HG03108 (cell line): ENCODE measurements around the gene HSBP1L1.
"Not testable (repeated sequence)": the region's sequence is repeated elsewhere in the genome, so short reads cannot be mapped to it uniquely, and the experiment has no call there.

ENCODE experiments used
- ATAC-seq: cut with Tn5 transposase; IDR thresholded peaks from one replicate; pipeline ENCODE4 v1.9.1; 2021; ENCODE audit warnings: moderate library complexity; ENCODE audit not compliant: unreplicated experiment

HSBP1L1 gene

DNA sequence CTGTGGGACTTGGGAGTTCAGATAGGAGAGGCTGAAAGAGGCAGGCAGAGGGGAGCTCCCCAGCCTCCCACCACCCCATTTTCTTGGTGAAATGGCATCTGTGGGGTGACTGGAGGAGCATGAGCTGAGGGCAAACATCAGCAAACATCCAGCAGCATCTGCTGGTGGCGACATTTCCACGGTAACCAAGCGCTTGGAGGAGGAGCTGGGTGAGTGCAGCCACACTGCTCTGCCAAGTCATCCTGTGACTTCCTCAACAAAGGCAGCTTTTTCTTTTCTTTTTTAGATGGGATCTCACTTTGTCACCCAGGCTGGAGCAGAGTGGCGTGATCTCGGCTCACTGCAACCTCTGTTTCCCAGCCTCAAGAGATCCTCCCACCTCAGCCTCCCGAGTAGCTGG is 18.3 kb downstream of the HSBP1L1 start:
- no peak for ATAC-seq

DNA sequence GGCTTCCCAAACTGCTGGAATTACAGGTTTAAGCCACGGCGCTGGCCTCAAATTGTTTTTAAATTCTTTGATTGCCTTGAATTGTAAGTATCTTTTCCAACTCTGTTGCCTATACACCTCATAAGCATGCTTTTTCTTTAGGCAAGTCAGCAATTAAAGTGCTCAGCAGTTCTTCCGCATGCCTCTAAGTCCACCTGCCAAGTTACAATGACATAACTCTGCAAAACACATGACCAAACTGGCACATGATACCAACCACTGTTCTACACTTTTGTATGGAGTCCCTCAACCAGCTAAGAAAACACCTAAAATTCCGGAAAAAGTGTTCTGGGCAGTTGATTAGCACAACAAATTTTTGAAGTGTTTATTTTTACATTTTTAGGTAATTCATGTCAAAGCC is 18.8 kb downstream of the HSBP1L1 start:
- no peak for ATAC-seq

DNA sequence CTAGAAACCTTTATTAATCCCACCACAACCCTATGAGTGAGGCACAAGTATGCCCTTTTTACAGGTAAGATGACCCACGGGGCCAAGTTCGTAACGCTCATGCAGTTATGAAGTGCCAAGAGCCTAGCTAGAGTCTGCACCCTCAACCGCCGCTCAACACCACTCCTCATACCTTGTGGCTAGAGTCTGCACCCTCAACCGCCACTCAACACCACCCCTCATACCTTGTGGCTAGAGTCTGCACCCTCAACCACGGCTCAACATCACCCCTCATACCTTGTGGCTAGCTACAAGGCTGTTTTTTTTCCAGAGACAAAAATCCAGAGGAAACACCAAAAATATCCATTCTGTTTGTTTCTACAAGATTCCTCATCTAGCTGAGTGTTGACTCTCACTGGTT is 19.4 kb downstream of the HSBP1L1 start:
- ATAC-seq: no peak

DNA sequence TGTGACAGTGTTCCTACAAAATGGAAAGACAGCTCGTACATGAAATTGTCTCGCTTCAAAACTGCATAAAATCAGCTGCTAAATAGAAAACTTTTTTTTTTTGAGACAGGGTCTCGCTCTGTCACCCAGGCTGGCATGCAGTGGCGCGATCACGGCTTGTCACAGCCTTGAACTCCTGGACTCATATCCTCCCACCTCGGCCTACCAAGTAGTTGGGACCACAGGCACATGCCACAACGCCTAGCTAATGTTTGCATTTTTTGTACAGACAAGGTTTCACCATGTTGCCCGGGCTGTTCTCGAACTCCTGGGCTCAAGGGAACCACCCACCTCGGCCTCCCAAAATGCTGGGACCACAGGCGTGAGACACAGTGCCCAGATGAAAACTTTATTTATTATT is 20.7 kb downstream of the HSBP1L1 start:
- ATAC-seq: no peak

DNA sequence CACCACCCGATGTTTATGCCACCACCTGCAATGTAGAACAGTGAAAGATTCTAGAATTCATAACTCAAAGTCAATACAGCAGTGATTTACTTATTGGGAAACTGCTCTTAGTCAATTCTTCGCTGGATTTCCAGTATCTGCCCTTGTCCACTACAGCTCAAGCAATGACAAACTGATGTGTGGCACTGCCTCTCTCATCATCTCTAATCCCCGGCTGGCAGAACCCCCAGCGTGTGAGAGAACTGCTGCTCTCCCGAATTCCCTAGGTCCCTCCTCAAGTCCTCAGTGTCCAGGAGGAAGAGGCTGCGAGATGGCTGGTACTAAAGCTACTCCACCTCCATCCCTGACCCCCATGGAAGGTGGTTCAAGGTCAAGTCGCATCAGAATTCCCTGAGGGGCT is 22.3 kb downstream of the HSBP1L1 start:
- no peak for ATAC-seq

DNA sequence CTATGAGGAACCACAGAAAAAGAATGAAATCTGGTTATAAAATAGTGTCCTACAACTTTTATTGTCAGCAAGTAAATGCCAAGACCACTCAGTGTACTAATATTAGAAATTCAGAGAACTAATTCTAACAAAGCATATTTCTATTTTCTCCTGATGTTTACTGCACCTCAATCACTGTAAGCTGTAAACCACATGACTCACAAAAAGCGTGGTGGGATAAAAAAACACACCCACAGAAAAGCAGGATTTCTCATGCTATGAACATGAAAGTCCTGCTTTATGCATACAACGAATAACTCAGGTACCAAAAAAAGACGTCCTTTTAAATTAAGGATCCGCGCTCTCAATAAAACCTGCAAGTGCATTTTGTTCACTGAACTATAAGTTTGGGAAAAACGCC is 23.1 kb downstream of the HSBP1L1 start:
- no peak for ATAC-seq

DNA sequence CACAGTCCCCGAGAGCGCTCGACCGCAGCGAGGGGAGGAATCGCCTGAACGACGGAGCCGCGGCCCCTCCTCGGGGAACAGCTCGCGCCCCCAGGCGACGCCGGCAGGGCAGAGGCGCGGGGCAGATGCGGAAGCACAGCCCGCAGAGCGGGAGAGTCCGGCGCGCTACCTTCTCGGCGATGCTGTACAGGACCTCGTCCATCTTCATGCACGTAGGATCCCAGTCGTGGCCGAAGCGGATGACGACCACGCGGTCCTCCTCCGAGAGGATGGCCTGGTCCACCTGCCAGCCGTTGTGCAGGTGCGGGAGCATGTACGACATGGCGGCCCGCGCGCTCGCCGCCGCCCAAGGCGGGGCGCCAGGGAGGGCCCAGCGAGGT is 23.6 kb downstream of the HSBP1L1 start:
- peak; percentile 57 for ATAC-seq

DNA sequence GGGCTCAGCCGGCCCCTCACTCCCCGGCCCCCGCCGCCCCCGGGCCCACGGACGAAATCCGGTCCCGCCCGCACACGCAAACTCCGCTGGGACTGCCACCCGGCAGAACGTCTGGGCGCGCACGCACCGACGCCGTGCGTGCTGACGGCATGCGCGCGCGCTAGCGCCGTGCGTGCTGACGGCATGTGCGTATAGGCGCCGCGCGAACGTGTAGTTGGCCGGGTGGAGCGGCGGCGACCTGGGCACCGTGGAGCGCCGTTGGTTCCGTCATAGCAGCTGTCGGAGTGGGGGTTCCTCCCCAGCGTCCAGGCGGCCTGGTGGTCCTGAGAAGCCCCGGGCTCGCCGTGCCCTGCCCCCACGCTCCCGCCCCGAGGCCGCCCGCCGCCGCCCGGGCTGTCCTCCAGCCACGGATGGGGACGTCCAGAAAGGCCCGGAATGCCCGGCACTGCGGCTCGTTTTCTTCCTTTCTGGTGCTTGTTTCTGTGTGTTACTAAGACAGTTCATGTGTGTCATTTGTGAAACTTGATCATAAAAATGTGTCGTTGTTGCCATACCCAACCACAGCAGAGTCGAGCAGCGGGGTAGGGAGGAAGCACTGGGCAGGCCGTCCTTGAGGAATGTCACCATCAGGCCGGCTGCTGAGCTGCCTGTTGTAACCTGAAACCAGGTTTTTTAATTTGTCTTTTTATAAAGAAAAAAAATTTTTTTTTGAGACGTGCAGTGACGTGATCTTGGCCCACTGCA is 24.2 kb downstream of the HSBP1L1 start, which contains the start of gene TXNL4A:
Gene TXNL4A (minus strand): TSS at position 113 of the 744 bp plus-strand sequence. CDS start 171 bp downstream, outside the sequence.
- ATAC-seq: peak; percentile 96

DNA sequence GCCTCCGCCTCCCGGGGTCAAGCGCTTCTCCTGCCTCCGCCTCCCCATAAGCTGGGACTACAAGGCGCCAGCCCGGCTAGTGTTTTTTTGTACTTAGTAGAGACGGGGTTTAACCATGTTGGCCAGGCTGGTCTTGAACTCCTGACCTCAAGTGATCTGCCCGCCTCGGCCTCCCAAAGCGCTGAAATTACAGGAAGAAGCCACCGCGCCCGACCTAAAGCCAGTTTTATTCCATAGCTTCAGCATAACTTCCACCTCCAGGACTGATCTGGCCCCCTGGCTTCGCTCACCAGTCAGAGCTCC is 24.7 kb downstream of the HSBP1L1 start:
- no peak for ATAC-seq

DNA sequence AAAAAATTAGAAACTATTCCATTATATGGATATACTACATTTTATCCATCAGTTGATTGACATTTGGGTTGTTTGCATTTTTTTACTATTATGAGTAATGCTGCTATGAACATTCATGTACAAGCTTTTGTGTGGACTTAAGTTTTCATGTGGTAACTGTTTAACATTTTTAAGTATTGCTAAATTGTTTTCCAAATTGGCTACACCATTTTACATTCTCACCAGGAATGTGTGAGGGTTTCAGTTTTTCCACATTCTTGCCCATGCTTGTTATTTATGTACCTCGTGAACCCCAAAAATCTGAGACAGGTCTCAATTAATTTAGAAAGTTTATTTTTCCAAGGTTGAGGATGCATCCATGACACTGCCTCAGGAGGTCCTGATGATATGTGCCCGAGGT is 27.1 kb downstream of the HSBP1L1 start:
- ATAC-seq: no peak

DNA sequence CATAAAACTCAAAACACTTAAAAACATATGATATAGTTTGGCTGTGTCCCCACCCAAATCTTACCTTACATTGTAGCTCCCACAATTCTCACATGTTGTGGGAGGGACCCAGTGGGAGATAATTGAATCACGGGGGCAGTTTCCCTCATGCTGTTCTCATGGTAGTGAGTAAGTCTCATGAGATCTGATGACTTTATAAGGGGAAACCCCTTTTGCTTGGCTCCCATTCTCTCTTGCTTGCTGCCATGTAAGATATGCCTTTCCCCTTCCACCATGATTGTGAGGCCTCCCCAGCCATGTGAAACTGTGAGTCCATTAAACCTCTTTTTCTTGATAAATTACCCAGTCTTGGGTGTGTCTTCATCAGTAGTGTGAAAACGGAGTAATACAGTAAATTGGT is 35.3 kb downstream of the HSBP1L1 start:
- ATAC-seq: not testable (repeated sequence)

DNA sequence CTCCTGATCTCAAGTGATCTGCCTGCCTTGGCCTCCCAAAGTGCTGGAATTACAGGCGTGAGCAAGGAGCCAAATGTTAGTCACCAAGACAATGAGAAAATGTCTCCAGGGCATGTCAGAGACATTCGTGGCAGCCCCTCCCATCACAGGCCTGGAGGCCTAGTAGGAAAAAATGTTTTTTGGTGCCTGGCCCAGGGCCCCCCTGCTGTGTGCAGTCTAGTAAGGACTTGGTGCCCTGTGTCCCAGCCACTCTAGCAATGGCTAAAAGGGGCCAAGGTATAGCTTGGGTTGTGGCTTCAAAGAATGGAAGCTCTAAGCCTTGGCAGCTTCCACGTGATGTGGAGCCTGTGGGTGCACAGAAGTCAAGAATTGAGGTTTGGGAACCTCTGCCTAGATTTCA is 36.4 kb downstream of the HSBP1L1 start:
- no peak for ATAC-seq

DNA sequence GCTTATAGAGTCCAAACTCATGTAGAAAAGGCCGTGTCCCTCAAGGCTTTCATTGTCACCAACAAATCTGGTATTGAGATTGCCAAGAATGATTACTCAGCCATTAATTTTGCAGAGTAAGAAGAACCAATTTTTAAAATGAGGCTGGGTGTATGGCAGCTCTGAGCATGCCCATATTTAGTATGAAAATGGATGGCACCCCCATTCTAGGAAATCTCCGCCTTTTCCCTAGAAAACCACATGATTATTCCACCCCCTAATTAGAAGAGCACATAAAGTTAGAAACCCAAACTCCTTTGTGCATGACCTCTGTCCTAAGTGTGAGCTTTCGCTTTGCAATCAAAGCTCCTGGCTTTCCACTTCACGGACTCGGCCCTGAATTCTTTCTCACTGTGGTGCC is 38.0 kb downstream of the HSBP1L1 start:
- no peak for ATAC-seq

DNA sequence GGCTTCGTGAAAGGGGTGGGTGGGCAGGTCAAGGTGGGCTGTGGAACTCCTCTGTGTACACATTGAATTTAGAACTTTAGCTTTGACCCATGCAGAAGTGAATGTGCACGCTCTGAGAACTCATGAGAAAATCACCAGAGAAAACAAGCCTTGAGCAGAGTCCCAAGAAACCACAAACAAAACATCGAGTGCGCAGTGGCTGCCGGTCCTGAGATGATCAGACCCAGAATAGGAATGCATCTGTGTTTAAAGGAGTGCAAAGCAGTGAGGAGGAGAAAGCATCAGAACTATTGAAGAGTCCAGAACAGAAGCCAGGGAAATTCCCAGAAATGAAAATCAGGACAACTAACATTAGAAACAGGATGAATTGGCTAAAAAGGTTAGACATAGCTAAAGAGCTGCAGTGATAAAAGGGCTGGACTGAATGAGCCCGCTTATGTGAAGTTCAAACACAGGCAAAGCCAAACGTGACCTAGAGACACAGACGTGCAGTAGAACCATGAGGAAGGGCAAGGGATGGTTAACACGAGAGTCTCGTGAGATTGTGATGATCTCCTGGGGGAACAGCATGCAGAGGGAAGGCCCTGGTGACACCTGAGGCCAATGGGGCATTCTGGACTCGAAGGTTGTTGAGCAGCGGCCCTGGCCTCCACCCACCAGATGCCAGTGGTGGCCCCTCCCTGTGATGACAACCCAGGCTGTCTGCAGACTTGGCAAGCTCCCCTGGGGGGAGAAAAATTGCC is 40.3 kb downstream of the HSBP1L1 start:
- ATAC-seq: no peak

DNA sequence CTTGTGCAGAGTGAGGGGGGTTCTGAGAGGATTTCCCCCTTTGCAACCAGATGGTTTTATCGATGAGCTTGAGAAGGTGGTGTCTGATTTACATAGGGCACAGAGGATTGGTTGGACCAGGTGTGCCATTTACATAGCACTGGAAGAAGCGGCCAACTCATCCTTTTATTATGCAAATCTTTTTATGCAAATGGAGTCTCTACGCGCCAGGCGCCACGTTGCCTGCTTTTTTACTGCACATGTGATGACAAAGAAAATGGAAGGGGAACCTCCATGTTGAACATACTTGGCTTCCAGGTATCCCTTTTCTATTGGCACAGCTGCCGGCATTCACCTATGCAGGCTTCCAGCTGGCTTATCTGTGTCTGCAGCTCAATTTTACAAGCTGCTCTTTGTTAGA is 42.3 kb downstream of the HSBP1L1 start:
- ATAC-seq: no peak

DNA sequence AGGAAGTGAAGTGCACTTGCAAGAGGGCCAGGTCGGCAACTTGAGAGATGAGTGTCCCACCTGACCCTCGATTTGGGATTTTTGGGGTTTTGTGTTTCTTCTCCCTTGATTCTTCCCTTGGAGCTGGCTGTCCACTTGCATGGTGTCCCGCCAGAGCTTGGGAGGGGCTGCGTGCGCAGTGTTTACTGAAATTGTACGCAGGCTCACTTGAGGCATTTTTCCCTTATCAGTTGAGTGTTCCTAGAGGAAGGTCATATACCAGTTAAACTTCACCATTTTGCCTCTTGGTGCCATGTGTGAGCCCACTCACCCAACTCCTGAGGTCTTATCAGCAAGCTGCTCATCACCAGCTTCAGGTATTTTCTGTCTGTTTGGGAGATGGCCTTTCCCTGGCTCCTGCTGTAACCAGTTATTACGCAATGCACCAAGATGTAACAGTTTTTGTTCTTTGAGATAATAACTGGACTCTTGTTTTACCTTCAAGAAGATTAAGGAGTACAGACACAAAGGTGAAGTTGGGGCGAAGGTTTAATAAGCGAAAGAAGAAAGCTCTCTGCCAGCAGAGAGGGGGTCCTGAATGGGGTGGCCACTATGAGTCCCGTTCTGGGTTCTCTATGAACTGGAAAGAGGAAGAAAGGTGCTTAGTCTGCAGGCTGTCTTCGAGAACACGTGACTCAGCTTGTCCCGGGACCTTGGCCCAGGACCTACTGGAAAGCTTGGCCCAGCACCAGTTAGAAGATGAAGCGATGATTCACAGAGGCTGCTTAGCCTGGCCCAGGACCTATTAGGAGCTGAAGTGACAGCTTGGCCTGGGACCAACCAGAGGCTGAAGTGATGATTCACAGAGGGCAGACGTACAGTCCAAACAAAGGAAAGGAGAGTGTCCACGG is 45.5 kb downstream of the HSBP1L1 start:
- ATAC-seq: no peak

DNA sequence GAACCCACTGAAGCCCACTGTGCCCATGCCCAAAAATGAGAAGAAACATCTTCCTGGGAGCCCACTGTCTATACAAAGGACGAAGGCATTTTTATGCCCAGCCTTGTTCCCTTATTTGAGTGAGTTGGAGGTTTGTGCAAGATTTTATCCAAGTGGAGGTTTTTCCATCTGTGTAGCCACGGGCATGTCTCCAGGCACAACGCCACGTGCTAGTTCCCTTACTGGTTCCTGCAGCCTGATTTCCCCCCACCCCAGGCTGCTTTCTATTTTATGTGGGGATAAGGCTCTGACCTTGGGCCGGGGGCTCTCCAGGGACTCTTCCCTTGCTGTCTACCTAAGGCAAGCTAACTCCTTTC is 46.1 kb downstream of the HSBP1L1 start:
- no peak for ATAC-seq

DNA sequence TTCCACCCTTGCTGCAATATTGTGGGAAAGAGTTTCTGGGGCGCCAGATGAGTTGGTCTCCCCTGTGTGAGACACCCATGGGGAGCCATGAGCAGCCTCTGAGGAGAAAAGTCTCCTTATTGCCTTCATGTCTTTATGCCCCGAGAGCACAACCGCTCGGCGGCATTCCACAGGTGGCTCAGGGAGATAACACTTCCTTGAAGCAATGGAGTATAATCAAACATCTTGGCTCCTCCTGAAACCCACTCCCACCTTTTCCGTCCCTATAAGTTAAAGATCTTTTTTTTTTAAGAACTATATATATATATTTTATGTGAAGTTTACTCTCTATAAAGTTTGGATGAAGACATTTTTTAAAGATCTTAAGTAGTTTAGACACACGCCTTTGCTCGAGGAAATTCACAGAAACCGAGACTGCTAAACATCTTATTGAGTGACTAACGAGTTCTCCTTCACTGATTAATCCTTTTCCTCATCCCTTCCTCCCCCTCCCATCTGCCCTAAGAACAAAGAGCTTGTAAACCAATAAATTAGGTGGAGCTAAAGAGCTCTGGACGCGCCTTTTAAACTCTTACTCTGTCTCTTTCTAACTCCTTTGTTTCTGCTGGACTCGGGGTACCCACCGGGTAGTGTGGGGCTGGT is 47.2 kb downstream of the HSBP1L1 start:
- not testable (repeated sequence) for ATAC-seq

DNA sequence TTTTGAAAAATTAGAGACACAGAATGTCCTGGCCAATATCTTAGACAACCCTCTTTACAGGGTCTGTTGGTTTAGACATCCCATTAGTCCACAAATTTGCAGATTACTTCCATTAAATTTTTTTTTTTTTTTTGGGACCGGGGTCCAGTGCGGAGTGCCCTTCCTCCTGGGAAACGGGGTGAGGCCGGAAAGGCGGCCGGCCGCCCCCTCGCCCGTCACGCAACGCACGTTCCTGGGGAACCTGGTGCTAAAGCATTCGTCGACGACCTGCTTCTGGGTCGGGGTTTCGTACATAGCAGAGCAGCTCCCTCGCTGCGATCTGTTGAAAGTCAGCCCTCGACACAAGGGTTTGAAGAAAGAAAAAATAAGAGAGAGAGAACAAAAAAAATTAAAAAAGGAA is 48.3 kb downstream of the HSBP1L1 start:
- no peak for ATAC-seq
